DOHH2 (cell line): ENCODE results near the gene IMMT.
A peak's percentile ranks its signal among the peaks of the same experiment; 100 is the strongest.

ENCODE experiments used
- H3F3A ChIP-seq: fragments of 200-600 bp; sonication (generic), shearing (Covaris generic); 2 replicates; pipeline ENCODE4 v1.6.0; 2016; ENCODE audit warnings: antibody characterized with exemption, mild to moderate bottlenecking; ENCODE audit not compliant: control insufficient read depth, insufficient read depth
- H3K27ac ChIP-seq: fragments of 200-600 bp; sonication (generic); 2 replicates; pipeline ENCODE4 v1.5.1; 2014; ENCODE audit warnings: low read depth, mild to moderate bottlenecking, low read length, moderate library complexity
- H3K27me3 ChIP-seq: fragments of 200-600 bp; sonication (generic); 2 replicates; pipeline ENCODE4 v1.6.1; 2014; ENCODE audit warnings: mild to moderate bottlenecking, low read length, mixed read lengths; ENCODE audit not compliant: control insufficient read depth
- H3K36me3 ChIP-seq: fragments of 200-600 bp; sonication (generic); 2 replicates; pipeline ENCODE4 v1.6.1; 2014; ENCODE audit warnings: mild to moderate bottlenecking, low read length, moderate library complexity, mixed read lengths; ENCODE audit not compliant: control insufficient read depth
- H3K4me1 ChIP-seq: fragments of 200-600 bp; sonication (generic); 2 replicates; pipeline ENCODE4 v1.6.1; 2014; ENCODE audit warnings: mild to moderate bottlenecking, low read length, mixed read lengths; ENCODE audit not compliant: control insufficient read depth
- H3K4me2 ChIP-seq: fragments of 200-600 bp; sonication (generic); 2 replicates; pipeline ENCODE4 v1.6.0; 2014; ENCODE audit warnings: mild to moderate bottlenecking, low read length, moderate library complexity
- H3K4me3 ChIP-seq: fragments of 200-600 bp; sonication (generic); 2 replicates; pipeline ENCODE4 v1.5.1; 2014; ENCODE audit warnings: mild to moderate bottlenecking, low read length, mixed read lengths
- H3K79me2 ChIP-seq: fragments of 200-600 bp; sonication (generic); 2 replicates; pipeline ENCODE4 v1.6.1; 2014; ENCODE audit warnings: mild to moderate bottlenecking, low read length, mixed read lengths; ENCODE audit not compliant: control insufficient read depth
- H3K9me2 ChIP-seq: fragments of 200-600 bp; sonication (generic); replicated peaks from 2 replicates; pipeline ENCODE4 v1.6.1; 2014; ENCODE audit warnings: mild to moderate bottlenecking, low read length, mixed read lengths; ENCODE audit not compliant: control insufficient read depth
- H3K9me3 ChIP-seq: fragments of 200-600 bp; sonication (generic); 2 replicates; pipeline ENCODE4 v1.6.1; 2014; ENCODE audit warnings: antibody characterized with exemption, low read length, mixed read lengths; ENCODE audit not compliant: control insufficient read depth, insufficient read depth
- H4K20me1 ChIP-seq: fragments of 200-600 bp; sonication (generic); 2 replicates; pipeline ENCODE4 v1.6.0; 2014; ENCODE audit warnings: low read depth, mild to moderate bottlenecking, antibody characterized with exemption, low read length, moderate library complexity; ENCODE audit not compliant: control insufficient read depth, insufficient read depth
- CTCF ChIP-seq: fragments of 200-600 bp; sonication (generic); IDR thresholded peaks from one replicate; pipeline ENCODE4 v1.5.1; 2014; ENCODE audit warnings: antibody characterized with exemption, mild to moderate bottlenecking, low read depth, low read length; ENCODE audit not compliant: poor library complexity, severe bottlenecking
- EZH2phosphoT487 ChIP-seq: fragments of 200-600 bp; sonication (generic); IDR thresholded peaks from 2 replicates; pipeline ENCODE4 v1.6.1; 2017; ENCODE audit warnings: borderline replicate concordance, mild to moderate bottlenecking, antibody characterized with exemption, low read length, moderate library complexity, mixed read lengths

The IMMT gene

GRCh38 chr2:86175828-86176227 is 19.4 kb downstream of the IMMT start:
- Histone ChIP-seq H3K4me3 (no peak overlapping the region), H4K20me1 (peaks cover 8% of the 10 kb centered on the region; the same call in 1 of the 2 replicates), H3K27me3 (no peaks in the 10 kb centered on the region), H3K9me2 (no peaks in the 10 kb centered on the region), H3K4me2 (peak overlapping the region; percentile 3), H3K27ac (no peak overlapping the region), H3F3A (no peaks in the 10 kb centered on the region), H3K36me3 (peaks cover 80% of the 10 kb centered on the region), H3K4me1 (peaks cover 30% of the 10 kb centered on the region), H3K79me2 (peaks cover 75% of the 10 kb centered on the region), H3K9me3 (no peaks in the 10 kb centered on the region)
- no peak for TF ChIP-seq CTCF
- no peak for TF ChIP-seq EZH2phosphoT487

DNA sequence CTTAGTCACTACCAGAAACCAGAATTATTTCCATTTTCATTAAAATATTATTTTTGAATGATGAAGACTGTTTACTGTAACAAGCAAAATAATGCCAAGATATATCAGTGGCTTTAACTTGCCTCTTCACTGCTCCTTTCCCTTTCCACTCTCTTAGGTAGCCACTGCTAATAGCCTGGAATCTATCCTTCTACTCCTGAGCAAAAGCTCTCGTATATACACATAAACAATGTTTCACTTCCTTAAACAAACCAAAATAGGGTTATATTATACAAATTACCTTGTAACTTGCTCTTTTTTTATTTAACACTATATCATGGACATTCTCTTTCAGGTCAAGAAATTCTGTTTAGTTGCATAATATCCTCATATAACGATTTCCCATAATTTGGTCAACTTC is 20.8 kb downstream of the IMMT start:
- Histone ChIP-seq H3K4me3 (peak overlapping the region; percentile 58), H3K9me3 (no peaks in the 10 kb centered on the region), H3K36me3 (peaks cover 86% of the 10 kb centered on the region), H3F3A (no peaks in the 10 kb centered on the region), H3K4me2 (peak overlapping the region; percentile 72), H3K27ac (peak overlapping the region; percentile 54), H4K20me1 (peaks cover 8% of the 10 kb centered on the region; the same call in 1 of the 2 replicates), H3K27me3 (no peaks in the 10 kb centered on the region), H3K9me2 (no peaks in the 10 kb centered on the region), H3K79me2 (peaks cover 64% of the 10 kb centered on the region), H3K4me1 (peaks cover 30% of the 10 kb centered on the region)
- TF ChIP-seq EZH2phosphoT487 (no peak), CTCF (no peak)

GRCh38 chr2:86172610-86173009 is 22.7 kb downstream of the IMMT start:
- Histone ChIP-seq H3K27me3 (no peaks in the 10 kb centered on the region), H3K4me1 (peaks cover 30% of the 10 kb centered on the region), H3K27ac (no peak overlapping the region), H3K9me3 (no peaks in the 10 kb centered on the region), H3K9me2 (no peaks in the 10 kb centered on the region), H4K20me1 (peaks cover 8% of the 10 kb centered on the region; the same call in 1 of the 2 replicates), H3K36me3 (peaks cover 90% of the 10 kb centered on the region), H3K4me3 (no peak overlapping the region), H3K4me2 (no peak overlapping the region), H3K79me2 (peaks cover 51% of the 10 kb centered on the region), H3F3A (no peaks in the 10 kb centered on the region)
- TF ChIP-seq EZH2phosphoT487 (no peak), CTCF (no peak)
